GM20000 (cell line): Measurements from ENCODE around the gene WDR6.

Experiments
- DNase-seq: peaks from one replicate; pipeline ENCODE4 v3.0.0; 2012; ENCODE audit warnings: low spot score
- CTCF ChIP-seq: IDR thresholded peaks from 2 replicates; pipeline ENCODE4 v1.5.1; 2012; ENCODE audit warnings: mild to moderate bottlenecking, control low read depth; ENCODE audit errors: extremely low read depth, missing control alignments

WDR6 gene

GRCh38 chr3:49021213-49021812 lies 14.1 kb downstream of the WDR6 start:
- DNase-seq = peak; percentile 97
- TF ChIP-seq CTCF = no peak

GRCh38 chr3:49021813-49022687 lies 14.9 kb downstream of the WDR6 start, which contains the start of gene NDUFAF3:
NDUFAF3 (plus strand) TSS chr3:49022121; CDS start chr3:49022145, 24 bp downstream.
- peak; percentile 97 for TF ChIP-seq CTCF
- peak; percentile 92 for DNase-seq

- DNase-seq = no peak
Observed at GRCh38 chr3:49022688-49023171, 15.5 kb downstream of the WDR6 start.

GRCh38 chr3:49023775-49024174 lies 16.6 kb downstream of the WDR6 start:
- no peak for TF ChIP-seq CTCF

More at GRCh38 chr3:49022688-49023171, 15.5 kb downstream of the WDR6 start:
- TF ChIP-seq CTCF = no peak

GRCh38 chr3:49024449-49024848 lies 17.3 kb downstream of the WDR6 start:
- no peak for TF ChIP-seq CTCF
- DNase-seq = no peak

More at GRCh38 chr3:49023775-49024174, 16.6 kb downstream of the WDR6 start:
- DNase-seq = no peak

GRCh38 chr3:49025005-49025792 lies 18.0 kb downstream of the WDR6 start:
- TF ChIP-seq CTCF = no peak
- no peak for DNase-seq
